Keratinocyte (primary cell): ENCODE results near the gene CCDC66. TPM values are rescaled to one million over a fixed set of nuclear protein-coding genes. Genes with fewer than 3 reads are reported as not detected.

Source experiments
- DNase-seq: peaks from one replicate; pipeline ENCODE4 v3.0.0-alpha.2; 2011; ENCODE audit warnings: low read depth, missing footprints, low spot score
- FAIRE-seq: peaks from 2 replicates; lab custom pipeline; 2011; peaks lifted over from hg19 to GRCh38; lab: Jason Lieb, UNC
- H2AFZ ChIP-seq: 2 replicates; pipeline ENCODE4 v1.6.0; 2012; ENCODE audit warnings: low read length, control low read depth, inconsistent platforms; ENCODE audit not compliant: control insufficient read depth
- H3K27ac ChIP-seq: 2 replicates; pipeline ENCODE4 v1.5.1; 2011; ENCODE audit warnings: low read length; ENCODE audit not compliant: control insufficient read depth, insufficient read depth
- H3K27me3 ChIP-seq: 3 replicates; pipeline ENCODE4 v1.6.0; 2011; ENCODE audit warnings: low read length; ENCODE audit not compliant: control insufficient read depth, insufficient read depth; ENCODE audit errors: extremely low read depth
- H3K36me3 ChIP-seq, 2 experiments: 2 replicates in 1 of 2; 3 replicates in 1 of 2; pipeline ENCODE4 v1.5.1; 2011; ENCODE audit warnings: low read length in 2 of 2, mild to moderate bottlenecking in 1 of 2; ENCODE audit not compliant: control insufficient read depth in 2 of 2, insufficient read depth in 2 of 2; ENCODE audit errors: extremely low read depth in 1 of 2
- H3K4me1 ChIP-seq: 3 replicates; pipeline ENCODE4 v1.5.1; 2011; ENCODE audit warnings: low read length; ENCODE audit not compliant: control insufficient read depth, insufficient read depth; ENCODE audit errors: extremely low read depth
- H3K4me2 ChIP-seq: 3 replicates; pipeline ENCODE4 v1.6.0; 2011; ENCODE audit warnings: low read depth, low read length; ENCODE audit not compliant: control insufficient read depth, insufficient read depth; ENCODE audit errors: extremely low read depth
- H3K4me3 ChIP-seq, 3 experiments: fragments of 200-600 bp in 1 of 3; sonication (generic) in 1 of 3; 2 replicates in 2 of 3; 3 replicates in 1 of 3; pipeline ENCODE4 v1.5.1; 2011 to 2016; ENCODE audit warnings: low read length in 3 of 3, mild to moderate bottlenecking in 3 of 3, control low read depth in 2 of 3, inconsistent platforms in 1 of 3, low read depth in 1 of 3, mixed read lengths in 1 of 3, mixed run types in 1 of 3, moderate library complexity in 1 of 3; ENCODE audit not compliant: control insufficient read depth in 2 of 3, insufficient read depth in 2 of 3; ENCODE audit errors: extremely low read depth in 1 of 3
- H3K79me2 ChIP-seq: 2 replicates; pipeline ENCODE4 v1.6.0; 2012; ENCODE audit warnings: low read length; ENCODE audit not compliant: control insufficient read depth, insufficient read depth
- H3K9ac ChIP-seq: 3 replicates; pipeline ENCODE4 v1.6.0; 2011; ENCODE audit warnings: low read length; ENCODE audit not compliant: control insufficient read depth, insufficient read depth; ENCODE audit errors: extremely low read depth
- H3K9me1 ChIP-seq: 3 replicates; pipeline ENCODE4 v1.6.0; 2011; ENCODE audit warnings: low read length; ENCODE audit not compliant: control insufficient read depth, insufficient read depth; ENCODE audit errors: extremely low read depth
- H3K9me3 ChIP-seq: 2 replicates; pipeline ENCODE4 v1.5.1; 2012; ENCODE audit warnings: low read depth, low read length; ENCODE audit not compliant: control insufficient read depth
- H4K20me1 ChIP-seq: 3 replicates; pipeline ENCODE4 v1.6.0; 2011; ENCODE audit warnings: low read length; ENCODE audit not compliant: control insufficient read depth, insufficient read depth; ENCODE audit errors: extremely low read depth
- CTCF ChIP-seq, 3 experiments: IDR thresholded peaks in 1 of 3; conservative IDR thresholded peaks in 1 of 3; optimal IDR thresholded peaks in 1 of 3; 2 replicates in 2 of 3; 3 replicates in 1 of 3; pipeline versions ENCODE3 to v1.5.1; 2011; ENCODE audit warnings: low read length in 3 of 3, mild to moderate bottlenecking in 3 of 3, moderate library complexity in 2 of 3, control low read depth in 1 of 3, inconsistent platforms in 1 of 3; ENCODE audit not compliant: insufficient read depth in 2 of 3; ENCODE audit errors: extremely low read depth in 1 of 3
- EZH2 ChIP-seq: IDR thresholded peaks from one replicate; pipeline ENCODE4 v1.6.1; 2012; ENCODE audit warnings: inconsistent platforms, mild to moderate bottlenecking, low read length, moderate library complexity
- dilution Hi-C: fragments of 300-500 bp; cut with MboI; formaldehyde crosslinking; loops from one replicate; pipeline ENCODE4 v1.7.0; 2020; ENCODE audit warnings: low sequenced_read_pairs; ENCODE audit not compliant: extremely low pct_ligation_motif_present
- polyA plus RNA-seq, 5 experiments: library from polyadenylated mRNA; depleted of rRNA in 3 of 5; stranded (reverse) in 3 of 5; stranded (forward) in 1 of 5; unstranded in 1 of 5; fragments of >200 nt; gene quantifications; 1 replicate in 1 of 5; 2 replicates in 3 of 5; 3 replicates in 1 of 5; pipeline versions ENCODE4 v1.2.1 to v1.2.3, GENCODE V29; 2011 to 2012; ENCODE audit warnings: missing spikeins in 2 of 5, low read depth in 1 of 5, low replicate concordance in 1 of 5

Gene CCDC66
- polyA plus RNA-seq, 1 donor (not counting 4 experiments of a cell fraction or from before 2014, with no cell fraction given), result 11.3 TPM

GRCh38 chr3:56522374-56522773 is 34.6 kb upstream of the CCDC66 start:
- dilution Hi-C loops, result no loop called here
- Histone ChIP-seq H3K4me2 (no peak overlapping the region), H3K27me3 (peaks cover 4% of the 10 kb centered on the region), H2AFZ (no peak overlapping the region), H3K9ac (no peak overlapping the region), H3K4me3 (no peak overlapping the region), H3K27ac (no peak overlapping the region), H3K79me2 (no peaks in the 10 kb centered on the region), H3K9me3 (no peaks in the 10 kb centered on the region), H3K4me1 (no peaks in the 10 kb centered on the region), H3K36me3 (no peaks in the 10 kb centered on the region), H3K9me1 (no peaks in the 10 kb centered on the region), H4K20me1 (no peaks in the 10 kb centered on the region)
- TF ChIP-seq CTCF (optimal IDR thresholded peaks at IDR 0.05 in 1 of 3, IDR thresholded peaks at IDR 0.05 in 1 of 3, conservative IDR thresholded peaks at IDR 0.05 in 1 of 3; ENCODE audit: extremely low read depth in 1 of 3, insufficient read depth in 2 of 3, low read length in 3 of 3), result no peak
- TF ChIP-seq EZH2, result no peak
- DNase-seq (no peak), FAIRE-seq (no peak)

GRCh38 chr3:56525291-56525690 is 31.7 kb upstream of the CCDC66 start:
- TF ChIP-seq EZH2 (no peak), CTCF (optimal IDR thresholded peaks at IDR 0.05 in 1 of 3, IDR thresholded peaks at IDR 0.05 in 1 of 3, conservative IDR thresholded peaks at IDR 0.05 in 1 of 3; ENCODE audit: extremely low read depth in 1 of 3, insufficient read depth in 2 of 3, low read length in 3 of 3) (no peak)
- dilution Hi-C loops, result no loop called here

More at GRCh38 chr3:56525291-56525690, 31.7 kb upstream of the CCDC66 start:
- Histone ChIP-seq H3K4me3 (no peak overlapping the region), H3K4me2 (no peak overlapping the region), H2AFZ (no peak overlapping the region), H3K79me2 (no peaks in the 10 kb centered on the region), H3K4me1 (no peaks in the 10 kb centered on the region), H3K36me3 (no peaks in the 10 kb centered on the region), H3K9ac (no peak overlapping the region), H3K27ac (no peak overlapping the region), H3K9me1 (no peaks in the 10 kb centered on the region), H4K20me1 (no peaks in the 10 kb centered on the region), H3K27me3 (peaks cover 4% of the 10 kb centered on the region), H3K9me3 (no peaks in the 10 kb centered on the region)
- DNase-seq, result no peak
- FAIRE-seq, result no peak
